Parathyroid adenoma (tissue), 2 donors: ENCODE measurements around the gene KDSR.

ENCODE experiments used
- H2AFZ ChIP-seq: fragments of 300-600 bp; sonication (generic); one replicate; pipeline ENCODE4 v1.7.0; 2017; ENCODE audit warnings: antibody characterized with exemption, mild to moderate bottlenecking
- H3K27ac ChIP-seq: fragments of 300-600 bp; sonication (generic); one replicate; pipeline ENCODE4 v1.7.0; 2017
- H3K27me3 ChIP-seq: fragments of 300-600 bp; sonication (generic); one replicate; pipeline ENCODE4 v1.7.0; 2017; ENCODE audit warnings: low read length; ENCODE audit not compliant: control insufficient read depth, insufficient read depth
- H3K36me3 ChIP-seq: fragments of 300-600 bp; sonication (generic); one replicate; pipeline ENCODE4 v1.7.0; 2017; ENCODE audit warnings: low read length; ENCODE audit not compliant: control insufficient read depth, insufficient read depth
- H3K4me1 ChIP-seq: fragments of 300-600 bp; sonication (generic); one replicate; pipeline ENCODE4 v1.7.0; 2017; ENCODE audit warnings: control low read depth
- H3K4me2 ChIP-seq: fragments of 300-600 bp; sonication (generic); one replicate; pipeline ENCODE4 v1.7.0; 2017; ENCODE audit warnings: low read length
- H3K4me3 ChIP-seq: fragments of 300-600 bp; sonication (generic); one replicate; pipeline ENCODE4 v1.7.0; 2017; ENCODE audit warnings: low read depth, low read length
- H3K79me2 ChIP-seq: fragments of 300-600 bp; sonication (generic); one replicate; pipeline ENCODE4 v1.7.0; 2017; ENCODE audit warnings: control low read depth
- H3K9ac ChIP-seq: fragments of 300-600 bp; sonication (generic); one replicate; pipeline ENCODE4 v1.7.0; 2017; ENCODE audit warnings: mild to moderate bottlenecking
- H3K9me3 ChIP-seq: fragments of 300-600 bp; sonication (generic); one replicate; pipeline ENCODE4 v1.7.0; 2017; ENCODE audit warnings: low read length; ENCODE audit not compliant: control insufficient read depth
- TF ChIP-seq, protein P1 (sequence below): fragments of 300-600 bp; sonication (generic); IDR thresholded peaks from one replicate; pipeline ENCODE4 v1.7.0; 2017; ENCODE audit warnings: antibody characterized with exemption, mild to moderate bottlenecking
- donor health status: primary hyperparathyroidism.

KDSR gene

DNA sequence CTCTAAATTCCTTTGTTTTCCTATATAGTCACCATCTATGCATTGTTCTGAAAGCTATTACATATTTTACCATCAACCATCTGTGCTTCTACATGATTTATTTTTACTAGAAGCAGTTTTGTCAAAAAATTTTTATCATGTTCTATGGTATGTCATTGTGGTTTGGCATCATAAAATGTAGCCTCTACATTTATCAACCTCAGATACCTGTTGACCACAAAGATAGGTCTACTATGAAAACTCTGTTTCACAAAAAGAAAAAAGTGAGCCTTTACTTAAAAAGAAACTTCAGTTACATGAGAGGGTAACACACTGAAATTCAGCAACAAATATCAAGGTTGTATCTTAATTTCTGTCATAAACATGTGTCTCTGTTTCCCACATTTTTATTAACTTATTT, 51.1 kb downstream of the KDSR start:
- no peak overlapping the region for H3K27ac ChIP-seq
- no peaks in the 10 kb centered on the region for H3K36me3 ChIP-seq
- H3K9ac ChIP-seq, result no peak overlapping the region
- H3K79me2 ChIP-seq, result no peaks in the 10 kb centered on the region
- no peak overlapping the region for H2AFZ ChIP-seq
- peaks cover 4% of the 10 kb centered on the region for H3K4me1 ChIP-seq
- no peaks in the 10 kb centered on the region for H3K9me3 ChIP-seq
- no peak overlapping the region for H3K4me3 ChIP-seq
- H3K27me3 ChIP-seq, result no peaks in the 10 kb centered on the region
- H3K4me2 ChIP-seq, result peak overlapping the region; percentile 27
- TF ChIP-seq, protein P1, sequence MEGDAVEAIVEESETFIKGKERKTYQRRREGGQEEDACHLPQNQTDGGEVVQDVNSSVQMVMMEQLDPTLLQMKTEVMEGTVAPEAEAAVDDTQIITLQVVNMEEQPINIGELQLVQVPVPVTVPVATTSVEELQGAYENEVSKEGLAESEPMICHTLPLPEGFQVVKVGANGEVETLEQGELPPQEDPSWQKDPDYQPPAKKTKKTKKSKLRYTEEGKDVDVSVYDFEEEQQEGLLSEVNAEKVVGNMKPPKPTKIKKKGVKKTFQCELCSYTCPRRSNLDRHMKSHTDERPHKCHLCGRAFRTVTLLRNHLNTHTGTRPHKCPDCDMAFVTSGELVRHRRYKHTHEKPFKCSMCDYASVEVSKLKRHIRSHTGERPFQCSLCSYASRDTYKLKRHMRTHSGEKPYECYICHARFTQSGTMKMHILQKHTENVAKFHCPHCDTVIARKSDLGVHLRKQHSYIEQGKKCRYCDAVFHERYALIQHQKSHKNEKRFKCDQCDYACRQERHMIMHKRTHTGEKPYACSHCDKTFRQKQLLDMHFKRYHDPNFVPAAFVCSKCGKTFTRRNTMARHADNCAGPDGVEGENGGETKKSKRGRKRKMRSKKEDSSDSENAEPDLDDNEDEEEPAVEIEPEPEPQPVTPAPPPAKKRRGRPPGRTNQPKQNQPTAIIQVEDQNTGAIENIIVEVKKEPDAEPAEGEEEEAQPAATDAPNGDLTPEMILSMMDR, result no peak

- Histone ChIP-seq H3K27ac (no peak overlapping the region), H3K9ac (no peak overlapping the region), H3K9me3 (no peaks in the 10 kb centered on the region), H3K79me2 (peaks cover 2% of the 10 kb centered on the region), H3K27me3 (no peaks in the 10 kb centered on the region), H3K36me3 (no peaks in the 10 kb centered on the region), H2AFZ (no peak overlapping the region), H3K4me2 (peak overlapping the region; percentile 19), H3K4me1 (peaks cover 4% of the 10 kb centered on the region), H3K4me3 (no peak overlapping the region)
- TF ChIP-seq, protein P1, result no peak
These were observed 51.8 kb downstream of the KDSR start for GRCh38 chr18:63315131-63315662.

DNA sequence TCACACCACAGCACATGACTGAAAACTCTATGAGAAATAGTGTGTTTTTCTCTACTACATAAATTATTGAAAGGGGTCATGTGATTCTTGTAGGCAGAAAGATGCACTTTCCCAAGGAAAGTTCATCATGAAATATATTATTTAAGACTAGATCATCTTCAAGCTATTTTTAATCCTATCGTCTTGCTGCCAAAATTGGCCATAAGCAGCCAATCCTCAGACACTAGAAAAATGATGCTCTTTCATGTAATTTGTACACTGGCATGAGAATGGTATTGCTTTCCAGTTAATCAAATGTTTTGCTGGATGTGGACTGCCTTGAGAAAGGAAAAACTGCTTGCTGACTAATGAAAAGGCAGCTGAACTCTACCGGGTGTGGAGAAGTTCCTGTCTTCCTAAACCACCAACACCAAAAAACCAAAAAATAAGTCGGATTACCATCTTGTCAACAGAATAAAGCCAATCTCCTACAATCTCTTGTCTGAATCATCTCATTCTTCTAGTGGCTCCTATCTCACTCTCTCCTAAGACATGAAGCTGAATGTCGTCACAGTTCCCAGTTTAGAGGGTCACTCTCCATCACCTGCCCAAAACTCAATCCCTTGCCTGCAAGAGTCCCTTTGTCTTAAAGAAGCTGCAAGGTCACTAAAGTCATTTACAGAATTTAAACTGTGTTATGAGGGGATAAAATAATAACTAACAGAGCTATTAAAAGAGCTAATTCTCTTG, 52.8 kb downstream of the KDSR start:
- Histone ChIP-seq H3K4me1 (peaks cover 4% of the 10 kb centered on the region), H3K9ac (no peak overlapping the region), H3K9me3 (no peaks in the 10 kb centered on the region), H3K27ac (no peak overlapping the region), H3K79me2 (peaks cover 2% of the 10 kb centered on the region), H3K36me3 (no peaks in the 10 kb centered on the region), H3K27me3 (no peaks in the 10 kb centered on the region), H2AFZ (no peak overlapping the region), H3K4me2 (no peak overlapping the region), H3K4me3 (no peak overlapping the region)
- TF ChIP-seq, protein P1, result no peak

GRCh38 chr18:63313396-63313917, 53.5 kb downstream of the KDSR start:
- Histone ChIP-seq H3K4me1 (peaks cover 4% of the 10 kb centered on the region), H3K9me3 (no peaks in the 10 kb centered on the region), H3K9ac (no peak overlapping the region), H3K79me2 (peaks cover 2% of the 10 kb centered on the region), H3K27me3 (no peaks in the 10 kb centered on the region), H3K4me3 (no peak overlapping the region), H3K36me3 (no peaks in the 10 kb centered on the region), H3K27ac (no peak overlapping the region), H2AFZ (no peak overlapping the region), H3K4me2 (no peak overlapping the region)
- TF ChIP-seq, protein P1, result no peak
